Measurements from ENCODE around the gene PCNX4.
"Not testable (repeated sequence)": the region's sequence is repeated elsewhere in the genome, so short reads cannot be mapped to it uniquely, and the experiment has no call there.

PCNX4 gene

DNA sequence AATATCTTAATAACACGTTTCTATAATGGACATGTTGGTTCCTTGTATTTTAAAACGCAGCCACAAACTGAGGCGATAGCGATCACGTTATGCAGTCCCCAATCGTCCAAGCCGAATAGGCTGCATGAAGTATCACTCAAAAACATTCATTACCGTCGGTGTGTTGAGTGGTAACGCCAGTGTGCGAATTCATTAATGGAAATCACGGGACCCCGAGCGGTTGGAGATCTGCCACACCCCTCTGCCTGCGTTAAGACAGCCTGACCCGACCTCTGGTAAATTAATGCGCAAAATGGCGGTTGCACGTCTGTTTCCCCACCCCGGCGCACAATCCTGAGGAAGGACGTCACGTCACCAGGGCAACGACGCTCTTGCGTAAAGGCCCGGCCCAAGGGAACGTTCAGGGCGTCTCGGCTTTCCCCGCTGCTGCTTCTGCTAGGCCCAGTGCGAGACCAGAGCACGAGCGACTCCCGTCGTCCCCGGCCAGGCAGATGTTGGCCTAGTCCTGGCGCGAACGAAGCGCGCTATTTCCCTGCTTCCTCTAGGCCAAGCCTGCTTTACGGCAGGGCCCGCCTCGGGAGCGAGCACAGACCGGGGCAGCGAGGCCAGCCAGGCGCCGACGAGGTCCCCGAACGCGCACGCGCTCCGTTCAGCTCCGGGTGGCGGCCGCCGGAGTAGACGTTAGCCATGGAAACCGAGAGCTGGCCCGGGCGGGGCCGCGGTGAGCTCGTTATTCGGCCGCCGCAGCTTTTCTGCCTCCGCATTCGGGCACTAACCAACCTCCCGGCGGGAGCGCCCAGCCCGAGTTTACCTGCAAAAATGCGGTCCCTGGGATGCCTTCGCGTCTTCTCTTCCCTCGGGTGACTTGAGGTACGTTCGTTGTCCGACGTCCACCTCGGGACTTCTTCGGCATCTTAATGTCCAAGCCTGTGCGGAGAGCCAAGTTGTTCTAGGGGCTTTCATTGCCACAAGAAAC lies at the start of gene PCNX4:
Gene PCNX4 (plus strand): TSS at position 374 of the 976 bp plus-strand sequence. CDS start 15,716 bp downstream, outside the sequence.
- DNase-seq: peak; percentile 92 to 99 (median 95)
- intact Hi-C loops (cut with DNase I): loop anchor here (1.0 to 5.0 kb wide), 2 partner anchors 73 to 160 kb away; partner anchors contain the start of gene DHRS7

DNA sequence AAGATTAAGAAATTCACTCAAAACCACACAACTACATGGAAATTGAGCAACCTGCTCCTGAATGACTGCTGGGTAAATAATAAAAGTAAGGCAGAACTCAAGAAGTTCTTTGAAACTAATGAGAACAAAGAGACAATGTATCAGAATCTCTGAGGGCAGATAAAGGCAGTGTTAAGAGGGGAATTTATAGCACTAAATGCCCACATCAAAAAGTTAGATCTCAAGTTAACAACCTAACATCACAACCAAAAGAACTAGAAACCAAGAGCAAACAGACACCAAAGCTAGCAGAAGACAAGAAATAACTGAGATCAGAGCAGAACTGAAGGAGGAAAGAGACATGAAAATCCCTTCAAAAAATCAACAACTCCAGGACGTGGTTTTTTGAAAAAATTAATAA lies 43.7 kb upstream of the PCNX4 start:
- intact Hi-C loops (cut with DNase I); DNase-seq: not testable (repeated sequence)

DNA sequence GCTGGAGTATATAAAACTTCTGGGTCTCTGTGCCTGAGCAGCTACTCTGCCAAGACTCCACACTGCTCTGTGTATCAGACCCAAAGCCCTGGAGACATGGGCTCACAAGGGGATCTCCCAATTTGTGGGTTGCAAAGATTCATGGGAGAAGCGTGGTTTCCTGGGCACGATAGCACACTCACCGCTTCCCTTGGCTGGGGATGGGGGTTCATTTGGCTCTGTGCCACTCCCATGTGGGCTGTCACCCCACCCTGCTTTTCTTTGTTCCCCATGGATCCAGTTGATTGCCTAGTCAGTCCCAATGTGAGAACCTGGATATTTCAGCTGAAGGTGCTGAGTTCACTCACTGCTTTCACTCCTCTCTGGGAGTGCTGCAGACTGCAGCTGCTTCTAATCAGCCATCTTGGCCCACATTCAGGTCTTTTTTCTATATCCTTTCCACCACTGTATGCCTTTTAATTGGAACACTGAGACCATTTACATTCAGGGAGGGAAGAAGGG lies 40.0 kb upstream of the PCNX4 start:
- intact Hi-C loops (cut with DNase I): no loop called here
- DNase-seq: no peak

DNA sequence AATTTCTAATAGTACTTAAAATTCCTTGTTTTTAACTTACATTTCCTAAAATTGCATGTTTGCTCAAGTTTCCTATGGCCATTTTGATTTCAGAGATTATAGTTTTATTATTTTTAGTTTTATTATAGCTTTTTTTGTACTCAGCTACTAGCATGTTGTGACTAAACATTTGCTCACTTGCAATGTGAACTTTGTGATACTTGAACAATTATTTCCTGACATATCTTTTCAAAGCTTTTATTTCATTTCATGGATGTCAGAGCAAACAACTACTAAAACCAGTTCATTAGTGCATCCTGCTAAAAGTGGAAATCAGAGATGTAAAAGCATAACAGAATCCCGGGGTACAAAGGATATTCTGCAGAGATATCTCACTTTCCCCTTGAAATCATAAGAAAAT lies 33.6 kb upstream of the PCNX4 start:
- no peak for DNase-seq
- intact Hi-C loops (cut with DNase I): no loop called here

DNA sequence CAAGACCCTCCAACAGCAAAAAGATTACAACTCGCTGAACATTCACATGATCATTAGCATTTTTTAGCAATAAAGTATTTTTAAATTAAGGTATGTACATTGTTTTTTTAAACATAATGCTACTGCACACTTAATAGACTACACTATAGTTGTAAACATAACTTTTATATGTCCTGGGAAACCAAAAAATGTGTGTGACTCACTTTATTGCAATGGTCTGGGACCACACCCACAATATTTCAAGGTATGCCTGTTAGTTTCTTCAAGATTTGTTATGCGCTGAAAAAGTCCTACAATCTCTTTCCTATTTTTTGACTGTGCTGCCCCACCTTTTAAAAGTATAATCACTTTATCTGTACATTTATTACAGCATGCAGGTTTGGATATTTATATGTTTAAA lies 30.4 kb upstream of the PCNX4 start:
- no peak for DNase-seq
- intact Hi-C loops (cut with DNase I): no loop called here

DNA sequence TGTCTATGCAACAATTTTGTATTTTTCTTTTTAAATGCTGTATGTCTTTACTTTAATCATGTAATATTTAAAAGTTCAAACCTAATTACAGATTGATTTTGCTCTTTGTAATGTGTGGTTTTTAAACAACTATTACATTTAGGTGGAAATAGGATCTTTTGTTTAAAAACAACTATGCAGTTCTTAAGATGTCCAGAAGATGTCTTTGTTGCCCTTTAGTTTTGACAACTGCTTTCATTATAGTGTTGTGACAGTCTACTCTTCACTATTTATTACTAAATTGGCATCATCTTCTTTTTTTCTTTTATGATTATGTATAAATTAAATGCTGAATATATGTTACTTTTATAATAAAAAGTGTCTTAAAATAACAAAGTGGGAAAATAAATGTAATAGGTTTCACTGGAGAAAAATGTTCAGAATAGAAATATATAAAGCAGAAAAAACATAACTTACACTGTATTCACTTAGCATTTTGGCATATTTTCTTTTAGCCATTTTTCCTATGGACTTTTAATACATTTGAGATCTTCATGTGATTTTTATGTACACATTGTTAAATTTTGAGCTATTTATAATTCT lies 27.1 kb upstream of the PCNX4 start:
- intact Hi-C loops (cut with DNase I): loop anchor here (1.0 kb wide), 2 partner anchors 101 to 120 kb away; partner anchors contain the start of gene DHRS7
- DNase-seq: no peak

DNA sequence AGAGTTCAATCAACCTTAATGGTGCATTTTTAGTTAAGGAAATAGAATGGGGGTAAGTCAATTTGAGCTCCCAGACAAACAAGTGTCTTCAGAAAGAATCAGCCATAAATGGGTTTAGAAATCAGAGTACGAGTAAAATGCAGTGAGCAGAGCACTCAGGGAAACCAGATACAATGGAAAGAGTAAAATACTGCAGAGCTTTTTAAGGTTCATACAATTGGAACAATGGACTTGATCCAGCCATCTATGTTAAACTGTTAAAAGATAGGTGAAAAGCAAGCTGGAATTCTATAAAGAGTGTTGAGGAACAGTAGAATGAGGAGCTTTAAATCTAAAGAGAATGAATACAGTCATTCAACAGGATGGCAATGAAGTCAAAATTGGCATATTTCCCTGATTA lies 23.8 kb upstream of the PCNX4 start:
- no peak for DNase-seq
- intact Hi-C loops (cut with DNase I): no loop called here

DNA sequence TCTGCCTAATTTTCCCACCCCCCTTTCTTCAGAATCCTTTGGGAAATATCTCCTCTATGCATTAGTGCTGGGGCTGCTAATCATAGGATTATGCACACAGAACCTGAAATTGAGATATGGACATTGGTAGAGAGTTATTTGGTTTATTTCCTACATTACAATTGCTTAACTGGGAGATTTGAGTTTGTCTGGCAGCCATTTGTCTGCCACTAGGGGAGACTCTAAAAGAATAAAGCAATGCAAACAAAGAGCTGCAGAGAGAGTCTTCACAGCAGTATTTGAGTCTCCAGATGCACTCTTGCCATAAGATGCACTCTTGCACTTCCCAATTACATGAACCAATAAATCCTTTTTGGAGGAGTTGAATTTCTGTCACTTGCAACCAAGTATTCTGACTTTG lies 12.0 kb upstream of the PCNX4 start:
- no peak for DNase-seq
- intact Hi-C loops (cut with DNase I): no loop called here

DNA sequence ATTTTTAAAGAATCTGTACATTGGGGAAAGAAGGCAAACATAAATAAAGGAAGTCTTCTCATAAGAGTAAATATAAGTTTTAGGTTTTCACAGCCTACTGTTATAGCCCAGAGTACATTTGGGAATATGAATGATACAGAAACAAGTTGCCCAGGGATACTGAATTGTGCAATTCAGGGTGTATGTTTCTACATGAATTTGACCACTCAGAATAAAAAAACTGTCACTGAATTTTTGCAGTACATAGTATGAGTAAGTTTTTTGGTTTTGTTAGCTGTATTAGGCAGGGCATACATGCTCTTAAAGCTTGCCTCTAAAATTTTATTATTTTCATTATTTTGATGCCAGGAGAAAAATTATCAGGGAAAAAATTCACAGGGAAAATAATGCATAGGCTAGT lies 6.6 kb upstream of the PCNX4 start:
- DNase-seq: no peak
- intact Hi-C loops (cut with DNase I): no loop called here

DNA sequence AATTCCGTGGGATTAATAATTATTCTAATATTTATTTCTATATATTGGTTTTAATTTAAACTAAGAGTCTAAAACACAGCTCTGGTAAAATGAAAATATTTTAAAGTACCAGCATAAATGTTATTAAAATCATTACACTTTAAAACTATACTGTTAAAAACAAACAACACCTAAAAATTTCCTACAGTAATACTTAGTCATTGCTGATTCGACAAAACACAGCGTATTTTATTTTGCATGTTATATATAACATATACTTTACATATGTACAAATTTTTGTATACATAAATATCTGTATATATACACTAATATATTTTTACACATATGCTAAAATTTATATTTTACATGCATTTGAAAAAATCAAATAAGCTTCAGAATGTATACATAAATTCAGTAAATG lies 6.0 kb upstream of the PCNX4 start:
- DNase-seq: no peak
- intact Hi-C loops (cut with DNase I): no loop called here

DNA sequence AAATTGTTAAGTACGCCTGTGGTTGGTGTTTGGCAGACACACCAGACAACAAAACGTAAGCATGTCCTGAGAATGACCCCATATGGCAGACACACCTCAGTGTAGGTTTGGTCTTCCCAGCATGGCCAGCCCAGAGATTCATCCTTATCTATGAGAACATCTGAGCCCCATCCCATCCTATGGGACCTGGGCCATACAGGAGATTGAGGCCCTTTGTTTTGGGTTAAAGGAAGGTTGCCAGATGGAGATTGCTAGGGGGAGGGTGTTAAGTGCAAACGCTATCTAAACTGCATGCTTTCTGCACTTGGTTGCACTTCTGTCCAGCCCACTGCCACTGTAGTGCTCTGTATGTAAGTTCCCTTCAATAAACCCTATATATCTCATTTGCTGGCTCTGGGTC lies 4.1 kb upstream of the PCNX4 start:
- intact Hi-C loops (cut with DNase I): no loop called here
- no peak for DNase-seq

DNA sequence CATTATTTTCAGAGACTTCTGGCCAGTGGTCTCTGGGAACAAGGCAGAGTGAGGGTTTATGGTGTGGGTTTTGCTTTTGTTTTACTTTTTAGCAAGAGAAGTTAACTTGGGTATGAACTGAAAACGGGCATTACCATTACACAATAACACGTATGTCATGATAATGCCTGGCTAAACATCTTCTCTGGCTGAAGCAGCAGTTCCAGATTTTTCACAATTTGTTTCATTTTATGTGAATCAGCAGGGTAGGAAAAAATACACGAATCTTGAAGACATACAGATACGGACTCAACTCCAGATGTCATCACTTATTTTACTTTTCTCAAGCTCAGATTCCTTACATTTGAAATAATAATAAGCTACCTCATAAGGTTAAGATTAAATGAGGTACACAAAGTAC lies 2.5 kb upstream of the PCNX4 start:
- intact Hi-C loops (cut with DNase I): no loop called here
- DNase-seq: no peak

DNA sequence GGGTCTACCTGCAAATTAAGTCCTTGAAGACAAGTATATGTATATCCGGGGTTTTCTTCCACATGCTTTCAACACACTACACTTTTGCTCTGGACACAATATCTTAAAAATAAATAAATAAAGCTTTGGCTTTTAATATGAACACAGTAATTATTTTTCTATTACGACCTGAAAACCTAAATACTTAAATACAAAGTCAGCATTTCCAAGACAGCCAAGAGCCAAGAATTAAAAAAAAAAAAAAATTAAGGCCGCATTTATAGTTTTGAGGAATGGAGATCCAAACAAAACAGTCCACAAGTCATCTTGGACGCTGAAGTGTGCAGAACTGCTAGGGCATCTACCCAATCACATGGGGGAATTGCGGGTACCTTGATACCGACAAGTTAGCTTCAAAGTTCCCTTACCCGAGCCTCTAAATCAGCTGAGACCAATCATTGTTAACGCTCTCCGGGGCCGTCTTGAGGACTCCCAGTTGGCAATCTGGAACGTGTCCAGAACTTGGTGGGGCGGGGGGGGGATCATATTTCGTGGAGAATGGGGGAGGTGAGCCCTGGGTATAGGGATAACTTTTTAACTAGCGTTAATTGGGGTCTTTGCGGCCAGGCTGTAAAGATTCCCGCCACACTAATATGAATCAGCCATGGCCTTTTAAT lies 731 bp upstream of the PCNX4 start:
- DNase-seq: peak in 1 of 10 donors; percentile 12
- intact Hi-C loops (cut with DNase I): loop anchor here (1.0 to 5.0 kb wide), 2 partner anchors 74 to 161 kb away; partner anchors contain the start of gene DHRS7

DNA sequence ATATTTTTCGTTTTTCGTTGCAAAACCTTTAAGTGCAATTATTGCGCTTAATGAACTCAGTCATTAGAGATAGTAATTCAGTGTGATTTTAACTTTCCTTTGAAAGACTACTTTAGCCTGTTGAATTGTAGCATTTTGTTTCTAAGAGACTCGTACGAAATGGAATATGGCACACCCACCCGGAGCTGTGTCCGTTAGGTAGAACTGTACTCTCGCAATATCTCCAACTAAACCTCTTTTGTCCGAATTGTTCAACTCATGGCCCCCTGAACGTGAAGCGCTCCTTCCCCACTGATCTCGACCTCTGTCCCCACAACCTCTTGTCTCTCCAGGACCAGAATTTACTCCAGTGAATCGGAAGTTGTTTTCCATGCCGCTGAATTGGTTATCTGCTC lies 800 bp downstream of the PCNX4 start:
- intact Hi-C loops (cut with DNase I): loop anchor here (5.0 kb wide), 1 partner anchor 160 kb away; no protein-coding TSS in a partner anchor

DNA sequence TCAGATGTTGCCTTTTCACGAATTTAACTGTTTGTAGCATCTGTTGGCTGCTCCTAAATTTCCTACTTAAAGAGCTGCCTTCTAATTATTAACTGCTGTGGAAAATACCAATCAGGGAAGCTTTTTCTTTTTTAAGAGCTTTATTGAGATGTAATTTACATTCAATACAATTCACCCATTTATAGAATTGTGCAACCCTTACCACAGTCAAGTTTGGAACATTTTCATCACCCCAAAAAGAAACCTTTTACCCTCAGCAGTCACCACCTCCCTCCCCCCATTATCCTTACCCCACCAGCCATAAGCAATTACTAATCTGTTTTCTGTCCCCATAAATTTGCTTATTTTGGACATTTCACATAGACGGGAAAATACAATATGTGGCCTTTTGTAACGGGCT lies 1.4 kb downstream of the PCNX4 start:
- intact Hi-C loops (cut with DNase I): loop anchor here (5.0 kb wide), 1 partner anchor 159 kb away; no protein-coding TSS in a partner anchor
- no peak for DNase-seq

More for the DNA sequence above, 800 bp downstream of the PCNX4 start:
- DNase-seq: peak in 2 of 10 donors; percentile 9 to 51

DNA sequence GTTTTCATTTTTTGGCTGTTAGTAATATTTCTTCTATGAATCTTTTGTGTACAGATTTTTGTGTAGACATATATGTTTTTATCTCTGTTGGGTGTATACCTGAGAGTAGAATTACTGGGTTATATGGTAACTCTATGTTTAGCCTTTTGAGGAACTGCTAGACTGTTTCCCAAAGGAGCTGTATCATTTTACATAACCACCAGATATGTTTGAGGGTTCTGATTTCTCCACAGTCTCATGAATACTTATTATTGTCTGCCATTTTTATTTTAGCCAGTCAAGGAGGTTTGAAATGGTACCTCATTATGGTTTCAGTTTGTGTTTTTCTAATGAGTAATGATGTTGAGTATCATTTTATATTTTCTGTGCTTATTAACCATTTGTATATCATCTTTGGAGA lies 1.9 kb downstream of the PCNX4 start:
- intact Hi-C loops (cut with DNase I): loop anchor here (5.0 kb wide), 1 partner anchor 159 kb away; no protein-coding TSS in a partner anchor

DNA sequence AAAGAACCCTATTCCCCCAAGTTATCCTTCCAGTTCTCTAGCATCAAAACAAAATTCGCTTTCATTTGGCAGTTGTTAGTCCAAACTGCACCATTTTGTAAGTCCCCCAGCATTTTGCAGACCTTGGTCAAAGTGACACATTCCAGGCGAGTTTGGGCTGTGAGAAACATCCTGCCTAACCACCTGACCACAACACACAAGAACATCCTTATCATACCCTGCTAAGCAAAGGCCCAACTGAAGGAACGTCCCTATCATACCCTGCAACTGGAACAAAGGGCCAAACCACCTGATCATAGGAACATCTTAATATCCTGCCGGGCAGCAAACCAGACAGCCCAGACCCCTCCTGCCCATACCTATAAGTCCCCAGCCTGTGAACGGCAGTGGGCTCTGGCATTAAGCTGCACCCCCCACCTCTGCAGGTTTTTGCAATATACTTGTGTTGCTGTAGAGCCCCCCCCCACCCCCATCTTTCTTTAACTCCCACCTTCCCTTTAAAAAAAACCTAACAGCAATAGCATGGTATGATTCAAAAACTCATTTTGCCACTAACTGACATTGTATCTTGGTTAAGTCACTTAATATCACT lies 2.7 kb downstream of the PCNX4 start:
- DNase-seq: no peak
- intact Hi-C loops (cut with DNase I): loop anchor here (5.0 kb wide), 1 partner anchor 158 kb away; no protein-coding TSS in a partner anchor

More for the DNA sequence above, 1.9 kb downstream of the PCNX4 start:
- no peak for DNase-seq

DNA sequence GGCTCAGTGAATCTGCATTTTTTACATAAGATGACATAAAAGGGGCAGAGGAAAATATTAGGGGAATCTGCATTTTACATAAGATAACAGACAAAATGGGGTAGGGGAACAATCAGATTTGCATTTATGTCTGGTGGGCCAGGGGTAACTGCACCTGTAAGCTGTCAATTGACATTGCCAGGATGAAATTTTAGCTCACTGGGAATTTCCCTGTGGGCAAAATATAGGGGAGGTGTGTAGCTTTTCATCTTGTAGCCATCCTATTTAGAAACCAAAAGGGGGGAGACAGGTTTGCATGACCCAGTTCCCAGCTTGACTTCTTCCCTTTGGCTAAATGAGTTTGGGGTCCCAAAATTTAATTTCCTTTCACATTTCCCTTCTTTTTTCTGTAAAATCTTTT lies 3.5 kb downstream of the PCNX4 start:
- intact Hi-C loops (cut with DNase I): no loop called here

DNA sequence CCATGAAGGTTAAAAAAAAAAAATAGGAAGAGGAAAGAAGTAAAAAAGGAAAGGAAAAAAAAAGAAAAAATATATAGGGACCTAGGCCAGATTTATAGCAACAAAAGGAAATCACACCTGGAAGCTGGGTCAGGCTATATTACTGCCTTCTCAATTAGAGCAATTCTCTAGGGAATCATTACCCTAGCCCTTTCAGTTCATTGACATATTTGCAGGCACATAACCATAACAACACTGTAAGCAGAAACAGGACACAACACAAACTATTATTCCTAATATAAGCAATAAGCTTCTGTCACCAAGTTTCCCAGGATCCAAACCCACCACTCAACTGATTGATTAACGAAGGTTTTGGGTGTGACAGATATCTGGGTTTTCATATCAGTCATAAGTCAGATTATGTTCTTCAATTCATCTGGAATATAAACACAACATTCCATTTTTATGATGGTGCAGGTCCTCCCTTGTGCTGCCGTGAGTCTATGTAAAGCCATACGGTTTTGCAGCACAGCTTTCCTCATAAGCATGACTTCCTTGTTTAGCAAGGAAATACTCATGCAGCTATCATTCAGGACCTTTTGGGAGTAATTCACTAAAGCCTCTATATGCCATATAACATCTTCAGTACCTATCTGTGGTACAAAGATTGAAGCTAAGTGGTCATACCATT lies 4.2 kb downstream of the PCNX4 start:
- no peak for DNase-seq

More for the DNA sequence above, 3.5 kb downstream of the PCNX4 start:
- no peak for DNase-seq

DNA sequence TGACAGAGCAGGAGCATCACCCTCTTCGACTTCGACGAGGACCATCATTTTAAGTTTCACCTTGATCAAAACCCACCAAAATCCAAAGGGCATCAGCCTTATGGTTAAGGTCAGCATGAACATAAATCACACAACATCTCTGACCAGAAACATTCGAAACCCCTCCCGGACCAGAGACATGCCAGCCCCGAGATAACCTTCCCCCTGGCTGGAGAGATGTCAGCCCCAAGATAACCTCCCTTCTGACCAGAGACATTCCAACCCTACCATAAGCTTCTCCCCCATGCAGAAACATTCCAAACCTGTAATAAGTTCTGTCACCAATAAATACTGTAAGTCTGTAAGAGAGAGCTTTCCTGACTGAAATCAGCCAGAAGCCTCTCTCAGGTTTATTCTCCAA lies 6.3 kb downstream of the PCNX4 start:
- DNase-seq: no peak
- intact Hi-C loops (cut with DNase I): no loop called here

More for the DNA sequence above, 4.2 kb downstream of the PCNX4 start:
- intact Hi-C loops (cut with DNase I): no loop called here
